GM23338 (cell line): ENCODE measurements around the gene CAMSAP3.

Experiments
- EZH2 ChIP-seq: fragments of 200-600 bp; sonication (generic); IDR thresholded peaks from one replicate; pipeline ENCODE4 v1.8.0; 2017; ENCODE audit warnings: antibody characterized with exemption, mild to moderate bottlenecking, low read depth; ENCODE audit not compliant: unreplicated experiment
- EZH2phosphoT487 ChIP-seq: fragments of 200-600 bp; sonication (generic); IDR thresholded peaks from one replicate; pipeline ENCODE4 v1.8.1; 2018; ENCODE audit warnings: antibody characterized with exemption; ENCODE audit not compliant: unreplicated experiment
- JUNB ChIP-seq: IDR thresholded peaks from one replicate; pipeline ENCODE4 v1.6.1; 2016; ENCODE audit warnings: antibody characterized with exemption; ENCODE audit not compliant: unreplicated experiment
- POLR2AphosphoS5 ChIP-seq: IDR thresholded peaks from 2 replicates; pipeline ENCODE4 v1.6.1; 2016; ENCODE audit warnings: antibody characterized with exemption, low read depth
- STAT1 ChIP-seq: IDR thresholded peaks from one replicate; pipeline ENCODE4 v1.6.1; 2016; ENCODE audit warnings: antibody characterized with exemption; ENCODE audit not compliant: unreplicated experiment
- TF ChIP-seq, protein P1 (sequence below), 2 experiments: fragments of 200-600 bp in 1 of 2; sonication (generic) in 1 of 2; conservative IDR thresholded peaks; 2 replicates each; pipeline versions ENCODE4 v1.5.1 to v1.6.1; 2016 to 2017; ENCODE audit warnings: antibody characterized with exemption in 2 of 2, low read depth in 2 of 2, mild to moderate bottlenecking in 2 of 2, moderate library complexity in 1 of 2
- TF ChIP-seq, protein P2 (sequence below): IDR thresholded peaks from one replicate; pipeline ENCODE4 v1.6.1; 2018; ENCODE audit warnings: antibody characterized with exemption; ENCODE audit not compliant: unreplicated experiment

DNA sequence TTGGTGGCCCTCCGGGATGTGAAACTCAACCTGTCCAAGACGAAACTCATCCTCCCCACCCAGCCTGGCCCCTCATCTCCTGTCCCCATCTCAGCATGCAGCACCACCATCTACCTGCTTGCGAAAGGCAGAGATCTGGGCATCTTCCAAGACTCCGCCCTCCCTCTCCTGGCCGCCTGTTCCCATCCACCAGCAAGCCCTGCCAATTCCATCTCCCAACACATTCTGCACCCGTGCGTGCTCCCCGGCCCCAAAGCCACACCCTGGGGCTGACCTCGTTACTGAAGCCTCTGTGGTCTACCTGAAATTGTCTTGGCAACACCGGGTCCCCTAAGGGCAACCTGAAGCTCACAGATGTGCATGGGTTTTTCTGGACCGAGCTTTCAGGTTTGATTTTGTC, 13.2 kb upstream of the CAMSAP3 start:
- TF ChIP-seq EZH2: no peak
- TF ChIP-seq, protein P1, sequence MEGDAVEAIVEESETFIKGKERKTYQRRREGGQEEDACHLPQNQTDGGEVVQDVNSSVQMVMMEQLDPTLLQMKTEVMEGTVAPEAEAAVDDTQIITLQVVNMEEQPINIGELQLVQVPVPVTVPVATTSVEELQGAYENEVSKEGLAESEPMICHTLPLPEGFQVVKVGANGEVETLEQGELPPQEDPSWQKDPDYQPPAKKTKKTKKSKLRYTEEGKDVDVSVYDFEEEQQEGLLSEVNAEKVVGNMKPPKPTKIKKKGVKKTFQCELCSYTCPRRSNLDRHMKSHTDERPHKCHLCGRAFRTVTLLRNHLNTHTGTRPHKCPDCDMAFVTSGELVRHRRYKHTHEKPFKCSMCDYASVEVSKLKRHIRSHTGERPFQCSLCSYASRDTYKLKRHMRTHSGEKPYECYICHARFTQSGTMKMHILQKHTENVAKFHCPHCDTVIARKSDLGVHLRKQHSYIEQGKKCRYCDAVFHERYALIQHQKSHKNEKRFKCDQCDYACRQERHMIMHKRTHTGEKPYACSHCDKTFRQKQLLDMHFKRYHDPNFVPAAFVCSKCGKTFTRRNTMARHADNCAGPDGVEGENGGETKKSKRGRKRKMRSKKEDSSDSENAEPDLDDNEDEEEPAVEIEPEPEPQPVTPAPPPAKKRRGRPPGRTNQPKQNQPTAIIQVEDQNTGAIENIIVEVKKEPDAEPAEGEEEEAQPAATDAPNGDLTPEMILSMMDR (conservative IDR thresholded peaks at IDR 0.05; ENCODE audit: low read depth in 2 of 2): no peak
- TF ChIP-seq POLR2AphosphoS5: no peak
- TF ChIP-seq JUNB: no peak
- TF ChIP-seq EZH2phosphoT487: no peak
- TF ChIP-seq, protein P2, sequence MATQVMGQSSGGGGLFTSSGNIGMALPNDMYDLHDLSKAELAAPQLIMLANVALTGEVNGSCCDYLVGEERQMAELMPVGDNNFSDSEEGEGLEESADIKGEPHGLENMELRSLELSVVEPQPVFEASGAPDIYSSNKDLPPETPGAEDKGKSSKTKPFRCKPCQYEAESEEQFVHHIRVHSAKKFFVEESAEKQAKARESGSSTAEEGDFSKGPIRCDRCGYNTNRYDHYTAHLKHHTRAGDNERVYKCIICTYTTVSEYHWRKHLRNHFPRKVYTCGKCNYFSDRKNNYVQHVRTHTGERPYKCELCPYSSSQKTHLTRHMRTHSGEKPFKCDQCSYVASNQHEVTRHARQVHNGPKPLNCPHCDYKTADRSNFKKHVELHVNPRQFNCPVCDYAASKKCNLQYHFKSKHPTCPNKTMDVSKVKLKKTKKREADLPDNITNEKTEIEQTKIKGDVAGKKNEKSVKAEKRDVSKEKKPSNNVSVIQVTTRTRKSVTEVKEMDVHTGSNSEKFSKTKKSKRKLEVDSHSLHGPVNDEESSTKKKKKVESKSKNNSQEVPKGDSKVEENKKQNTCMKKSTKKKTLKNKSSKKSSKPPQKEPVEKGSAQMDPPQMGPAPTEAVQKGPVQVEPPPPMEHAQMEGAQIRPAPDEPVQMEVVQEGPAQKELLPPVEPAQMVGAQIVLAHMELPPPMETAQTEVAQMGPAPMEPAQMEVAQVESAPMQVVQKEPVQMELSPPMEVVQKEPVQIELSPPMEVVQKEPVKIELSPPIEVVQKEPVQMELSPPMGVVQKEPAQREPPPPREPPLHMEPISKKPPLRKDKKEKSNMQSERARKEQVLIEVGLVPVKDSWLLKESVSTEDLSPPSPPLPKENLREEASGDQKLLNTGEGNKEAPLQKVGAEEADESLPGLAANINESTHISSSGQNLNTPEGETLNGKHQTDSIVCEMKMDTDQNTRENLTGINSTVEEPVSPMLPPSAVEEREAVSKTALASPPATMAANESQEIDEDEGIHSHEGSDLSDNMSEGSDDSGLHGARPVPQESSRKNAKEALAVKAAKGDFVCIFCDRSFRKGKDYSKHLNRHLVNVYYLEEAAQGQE: no peak
- TF ChIP-seq STAT1: no peak
